ENCODE measurements around the gene DMPK. TPM values are rescaled to one million over a fixed set of nuclear protein-coding genes. Genes with fewer than 3 reads are reported as not detected.

The DMPK gene
- total RNA-seq (2022; extraction: Qiagen RNA extraction; ENCODE audit: low read depth): 34.3 to 53.0 TPM (median 48.1 TPM) in 5 replicates

GRCh38 chr19:45782162-45782691, at the start of gene DMPK:
DMPK (minus strand) TSS chr19:45782490; CDS start chr19:45782352, 138 bp downstream.

GRCh38 chr19:45814851-45815480, 32.7 kb upstream of the DMPK start, which contains the start of gene RSPH6A:
RSPH6A (minus strand) TSS chr19:45815308; CDS start chr19:45815176, 132 bp downstream.

GRCh38 chr19:45792470-45793177, 10.3 kb upstream of the DMPK start, which contains the start of gene DMWD:
DMWD (minus strand) TSS chr19:45792845; CDS start chr19:45792756, 89 bp downstream.

GRCh38 chr19:45768984-45769782, 13.1 kb downstream of the DMPK start, which contains the start of gene SIX5:
SIX5 (minus strand) TSS chr19:45769252; CDS start chr19:45768844, 408 bp downstream.

GRCh38 chr19:45733160-45733810, 49.0 kb downstream of the DMPK start, which contains the start of gene MEIOSIN:
MEIOSIN (plus strand) TSS chr19:45733439; CDS start chr19:45735377, 1,938 bp downstream.

GRCh38 chr19:45730368-45731288, 51.7 kb downstream of the DMPK start, which contains the start of gene FBXO46:
FBXO46 (minus strand) TSS chr19:45730896; CDS start chr19:45713495, 17,401 bp downstream.

Other genes starting within 250 kb of the DMPK start
- gene OPA3, start 197.7 kb downstream of the DMPK start, total RNA-seq (2022; extraction: Qiagen RNA extraction; ENCODE audit: low read depth): 11.8 to 17.6 TPM (median 14.7 TPM) in 5 replicates
- gene GPR4, start 180.3 kb downstream of the DMPK start, total RNA-seq (2022; extraction: Qiagen RNA extraction; ENCODE audit: low read depth): 0.07 to 0.21 TPM (median 0.14 TPM) in 4 of 5 replicates, not detected in the other
- gene EML2, start 143.1 kb downstream of the DMPK start, total RNA-seq (2022; extraction: Qiagen RNA extraction; ENCODE audit: low read depth): 20.3 to 23.8 TPM (median 21.3 TPM) in 5 replicates
- gene GIPR, start 114.3 kb downstream of the DMPK start, total RNA-seq (2022; extraction: Qiagen RNA extraction; ENCODE audit: low read depth): 2.3 to 3.8 TPM (median 2.6 TPM) in 5 replicates
- gene SNRPD2, start 90.5 kb downstream of the DMPK start, total RNA-seq (2022; extraction: Qiagen RNA extraction; ENCODE audit: low read depth): 773 to 1,010 TPM (median 799 TPM) in 5 replicates
- 6.9 to 10.7 TPM (median 9.5 TPM) in 5 replicates for gene QPCTL, start 89.8 kb downstream of the DMPK start, total RNA-seq (2022; extraction: Qiagen RNA extraction; ENCODE audit: low read depth)
- gene FBXO46, start 51.6 kb downstream of the DMPK start, total RNA-seq (2022; extraction: Qiagen RNA extraction; ENCODE audit: low read depth): 7.2 to 12.3 TPM (median 9.9 TPM) in 5 replicates
- gene MEIOSIN, start 49.1 kb downstream of the DMPK start, total RNA-seq (2022; extraction: Qiagen RNA extraction; ENCODE audit: low read depth): 0.06 to 0.10 TPM (median 0.08 TPM) in 3 of 5 replicates, not detected in the others
- 19.1 to 34.9 TPM (median 27.8 TPM) in 5 replicates for gene SIX5, start 13.2 kb downstream of the DMPK start, total RNA-seq (2022; extraction: Qiagen RNA extraction; ENCODE audit: low read depth)
- 21.9 to 41.9 TPM (median 34.3 TPM) in 5 replicates for gene DMWD, start 10.4 kb upstream of the DMPK start, total RNA-seq (2022; extraction: Qiagen RNA extraction; ENCODE audit: low read depth)
- 0.03 TPM in 1 of 5 replicates, not detected in the others for gene RSPH6A, start 32.8 kb upstream of the DMPK start, total RNA-seq (2022; extraction: Qiagen RNA extraction; ENCODE audit: low read depth)
- 54.6 to 80.7 TPM (median 76.2 TPM) in 5 replicates for gene SYMPK, start 80.7 kb upstream of the DMPK start, total RNA-seq (2022; extraction: Qiagen RNA extraction; ENCODE audit: low read depth)
- 0.58 to 1.1 TPM (median 0.81 TPM) in 5 replicates for gene FOXA3, start 81.8 kb upstream of the DMPK start, total RNA-seq (2022; extraction: Qiagen RNA extraction; ENCODE audit: low read depth)
- gene IRF2BP1, start 103.7 kb upstream of the DMPK start, total RNA-seq (2022; extraction: Qiagen RNA extraction; ENCODE audit: low read depth): 21.6 to 38.9 TPM (median 35.1 TPM) in 5 replicates
- gene MYPOP, start 120.1 kb upstream of the DMPK start, total RNA-seq (2022; extraction: Qiagen RNA extraction; ENCODE audit: low read depth): 5.9 to 11.3 TPM (median 9.3 TPM) in 5 replicates
- not detected in 5 replicates for gene NANOS2, start 132.3 kb upstream of the DMPK start, total RNA-seq (2022; extraction: Qiagen RNA extraction; ENCODE audit: low read depth)
- 0.08 to 0.19 TPM (median 0.11 TPM) in 5 replicates for gene NOVA2, start 191.4 kb upstream of the DMPK start, total RNA-seq (2022; extraction: Qiagen RNA extraction; ENCODE audit: low read depth)
- gene CCDC61, start 213.0 kb upstream of the DMPK start, total RNA-seq (2022; extraction: Qiagen RNA extraction; ENCODE audit: low read depth): 3.0 to 6.4 TPM (median 4.6 TPM) in 5 replicates
- gene PGLYRP1, start 240.6 kb upstream of the DMPK start, total RNA-seq (2022; extraction: Qiagen RNA extraction; ENCODE audit: low read depth): not detected in 5 replicates